AG09309 (cell line): Measurements from ENCODE around the gene HMGXB4.

Experiments
- DNase-seq: peaks from one replicate; pipeline ENCODE4 v3.0.0-alpha.2; 2010; ENCODE audit warnings: low read depth
- H3K4me3 ChIP-seq: 2 replicates; pipeline ENCODE4 v1.5.1; 2011; ENCODE audit warnings: mild to moderate bottlenecking, low read depth, low read length, moderate library complexity; ENCODE audit not compliant: control insufficient read depth
- CTCF ChIP-seq: IDR thresholded peaks from 2 replicates; pipeline ENCODE4 v1.5.1; 2011; ENCODE audit warnings: mild to moderate bottlenecking, low read depth, low read length, inconsistent platforms; ENCODE audit not compliant: insufficient read depth, control insufficient read depth; ENCODE audit errors: missing control alignments

HMGXB4 gene

GRCh38 chr22:35253946-35254345 is 3.3 kb upstream of the HMGXB4 start:
- H3K4me3 ChIP-seq, result no peak overlapping the region
- no peak for DNase-seq
- no peak for TF ChIP-seq CTCF

GRCh38 chr22:35257002-35257320 is 332 bp upstream of the HMGXB4 start:
- H3K4me3 ChIP-seq, result peak overlapping the region; percentile 84
- no peak for TF ChIP-seq CTCF
- no peak for DNase-seq

- peak overlapping the region; percentile 84 for H3K4me3 ChIP-seq
- DNase-seq, result no peak
- TF ChIP-seq CTCF, result no peak
These were observed 1.1 kb downstream of the HMGXB4 start for GRCh38 chr22:35258191-35258988.

- no peak for DNase-seq
- H3K4me3 ChIP-seq, result no peak overlapping the region
- no peak for TF ChIP-seq CTCF
These were observed 7.7 kb downstream of the HMGXB4 start for GRCh38 chr22:35264986-35265385.

GRCh38 chr22:35266277-35266676 is 9.0 kb downstream of the HMGXB4 start:
- H3K4me3 ChIP-seq, result no peak overlapping the region
- TF ChIP-seq CTCF, result no peak
- DNase-seq, result no peak

- no peak for DNase-seq
- TF ChIP-seq CTCF, result no peak
- H3K4me3 ChIP-seq, result no peak overlapping the region
These were observed 12.3 kb downstream of the HMGXB4 start for GRCh38 chr22:35269630-35270029.
